GM06990 (cell line): Measurements from ENCODE around the gene HMCN2.
"Not testable (repeated sequence)": the region's sequence is repeated elsewhere in the genome, so short reads cannot be mapped to it uniquely, and the experiment has no call there.

Source experiments
- DNase-seq: peaks from one replicate; pipeline ENCODE4 v3.0.0-alpha.2; 2011; ENCODE audit not compliant: insufficient read length; ENCODE audit errors: extremely low read depth
- H3K27me3 ChIP-seq: replicated peaks from 2 replicates; pipeline ENCODE4 v1.6.0; 2011; ENCODE audit warnings: low read length; ENCODE audit not compliant: control insufficient read depth, insufficient read depth
- H3K36me3 ChIP-seq: 2 replicates; pipeline ENCODE4 v1.5.1; 2011; ENCODE audit warnings: low read length; ENCODE audit not compliant: control insufficient read depth, insufficient read depth
- H3K4me3 ChIP-seq: replicated peaks from 2 replicates; pipeline ENCODE4 v1.5.1; 2011; ENCODE audit warnings: low read depth, mild to moderate bottlenecking, control low read depth, low read length
- CTCF ChIP-seq: IDR thresholded peaks from 2 replicates; pipeline ENCODE4 v1.5.1; 2011; ENCODE audit warnings: low read length, control low read depth, mild to moderate bottlenecking, inconsistent platforms; ENCODE audit not compliant: insufficient read depth, poor library complexity, severe bottlenecking

Gene HMCN2

GRCh38 chr9:130395810-130396435, 130.4 kb downstream of the HMCN2 start:
- DNase-seq = no peak
- TF ChIP-seq CTCF = no peak
- no peaks in the 10 kb centered on the region for H3K36me3 ChIP-seq
- H3K27me3 ChIP-seq = no peaks in the 10 kb centered on the region; the same call in 1 of the 2 replicates
- H3K4me3 ChIP-seq = no peak overlapping the region

GRCh38 chr9:130396581-130396980, 131.0 kb downstream of the HMCN2 start:
- Histone ChIP-seq H3K36me3 (no peaks in the 10 kb centered on the region), H3K4me3 (no peak overlapping the region), H3K27me3 (no peaks in the 10 kb centered on the region; the same call in 1 of the 2 replicates)
- DNase-seq = no peak
- no peak for TF ChIP-seq CTCF

GRCh38 chr9:130398487-130399240, 133.1 kb downstream of the HMCN2 start:
- no peak for TF ChIP-seq CTCF
- Histone ChIP-seq H3K36me3 (no peaks in the 10 kb centered on the region), H3K4me3 (no peak overlapping the region), H3K27me3 (no peaks in the 10 kb centered on the region; the same call in none of the 2 replicates)
- DNase-seq = no peak

GRCh38 chr9:130399768-130400167, 134.2 kb downstream of the HMCN2 start:
- no peak for TF ChIP-seq CTCF
- no peak overlapping the region for H3K4me3 ChIP-seq
- no peaks in the 10 kb centered on the region; the same call in none of the 2 replicates for H3K27me3 ChIP-seq
- H3K36me3 ChIP-seq = no peaks in the 10 kb centered on the region
- no peak for DNase-seq

- no peak for DNase-seq
- no peak overlapping the region for H3K4me3 ChIP-seq
- no peaks in the 10 kb centered on the region for H3K36me3 ChIP-seq
- no peaks in the 10 kb centered on the region; the same call in none of the 2 replicates for H3K27me3 ChIP-seq
- no peak for TF ChIP-seq CTCF
These were observed 135.3 kb downstream of the HMCN2 start for GRCh38 chr9:130400870-130401269.

- H3K4me3 ChIP-seq, DNase-seq, H3K27me3 ChIP-seq, H3K36me3 ChIP-seq: not testable (repeated sequence)
These were observed 136.2 kb downstream of the HMCN2 start for GRCh38 chr9:130401742-130402141.
